KOPT-K1 (cell line): Measurements from ENCODE around the gene DSCAM.

ENCODE experiments used
- H3K27ac ChIP-seq: fragments of 200-600 bp; sonication (generic); 2 replicates; pipeline ENCODE4 v1.5.1; 2016; ENCODE audit warnings: antibody characterized with exemption, mild to moderate bottlenecking, low read depth, low read length; ENCODE audit not compliant: poor library complexity, severe bottlenecking
- H3K36me3 ChIP-seq: fragments of 200-600 bp; sonication (generic); 2 replicates; pipeline ENCODE4 v1.5.1; 2017; ENCODE audit warnings: antibody characterized with exemption, mild to moderate bottlenecking, low read length, moderate library complexity; ENCODE audit not compliant: insufficient read depth
- H3K9me3 ChIP-seq: fragments of 200-600 bp; sonication (generic); 2 replicates; pipeline ENCODE4 v1.5.1; 2017; ENCODE audit warnings: antibody characterized with exemption, low read length, mild to moderate bottlenecking; ENCODE audit not compliant: insufficient read depth, poor library complexity, severe bottlenecking

DSCAM gene

DNA sequence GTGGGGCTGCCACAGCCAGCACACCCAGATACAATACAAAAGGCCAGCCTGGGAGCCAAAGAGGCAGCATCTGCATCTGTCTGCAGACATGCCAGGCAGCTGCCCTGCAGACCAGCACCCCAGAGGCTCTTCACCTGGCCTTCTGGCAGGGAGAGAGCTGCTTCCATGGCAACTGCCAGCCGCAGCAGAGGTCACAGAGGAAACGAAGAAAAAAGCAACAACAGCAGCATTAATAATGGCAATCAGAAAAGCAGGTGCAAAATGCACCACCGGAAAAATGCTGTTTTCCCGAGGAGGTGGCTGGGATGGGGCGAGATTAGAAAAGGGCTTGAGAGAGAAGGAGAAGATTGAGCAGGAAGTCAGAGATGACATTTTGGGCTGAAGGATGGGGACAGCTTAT lies 670.2 kb downstream of the DSCAM start:
- Histone ChIP-seq H3K27ac (no peak overlapping the region), H3K36me3 (no peaks in the 10 kb centered on the region), H3K9me3 (no peaks in the 10 kb centered on the region)

DNA sequence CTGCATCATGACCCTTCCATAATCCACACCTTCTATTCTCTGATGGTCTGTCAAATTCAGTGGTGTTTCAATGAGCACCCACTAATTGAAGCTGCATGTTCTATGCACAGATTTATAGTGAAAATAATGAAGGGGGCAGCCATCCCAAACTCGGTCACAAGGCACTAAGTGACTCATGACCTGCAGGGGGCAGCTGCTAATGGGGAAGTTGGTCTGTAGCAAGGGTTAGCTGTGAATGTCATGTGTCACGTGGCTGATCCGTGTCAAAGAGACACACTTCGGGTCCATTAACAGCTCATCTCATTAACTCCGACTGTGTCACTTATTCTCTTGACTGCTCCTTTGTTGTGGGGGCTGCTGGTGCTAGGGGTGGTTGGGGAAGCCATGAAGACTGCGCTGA lies 673.1 kb downstream of the DSCAM start:
- Histone ChIP-seq H3K36me3 (no peaks in the 10 kb centered on the region), H3K9me3 (no peaks in the 10 kb centered on the region), H3K27ac (no peak overlapping the region)

DNA sequence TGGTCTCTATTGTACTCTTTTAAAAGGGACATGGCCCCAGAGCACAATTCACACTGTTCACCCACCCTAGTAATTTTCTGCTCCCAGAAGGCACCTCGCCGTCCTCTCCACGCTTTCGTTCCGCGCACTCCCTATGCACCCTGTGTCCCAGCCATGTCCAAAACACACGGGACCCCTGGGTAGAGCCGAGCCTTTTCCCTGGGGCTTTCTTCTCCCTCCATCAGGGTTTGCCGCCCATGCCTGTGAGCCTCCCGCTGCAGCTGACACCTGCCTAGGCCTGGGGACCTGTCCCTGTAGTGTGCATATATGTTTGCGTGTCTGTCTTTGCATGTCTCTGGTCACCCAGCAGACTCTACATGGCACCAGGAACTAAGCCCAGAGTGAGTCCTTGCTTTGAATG lies 677.0 kb downstream of the DSCAM start:
- Histone ChIP-seq H3K36me3 (no peaks in the 10 kb centered on the region), H3K9me3 (no peaks in the 10 kb centered on the region), H3K27ac (no peak overlapping the region)

DNA sequence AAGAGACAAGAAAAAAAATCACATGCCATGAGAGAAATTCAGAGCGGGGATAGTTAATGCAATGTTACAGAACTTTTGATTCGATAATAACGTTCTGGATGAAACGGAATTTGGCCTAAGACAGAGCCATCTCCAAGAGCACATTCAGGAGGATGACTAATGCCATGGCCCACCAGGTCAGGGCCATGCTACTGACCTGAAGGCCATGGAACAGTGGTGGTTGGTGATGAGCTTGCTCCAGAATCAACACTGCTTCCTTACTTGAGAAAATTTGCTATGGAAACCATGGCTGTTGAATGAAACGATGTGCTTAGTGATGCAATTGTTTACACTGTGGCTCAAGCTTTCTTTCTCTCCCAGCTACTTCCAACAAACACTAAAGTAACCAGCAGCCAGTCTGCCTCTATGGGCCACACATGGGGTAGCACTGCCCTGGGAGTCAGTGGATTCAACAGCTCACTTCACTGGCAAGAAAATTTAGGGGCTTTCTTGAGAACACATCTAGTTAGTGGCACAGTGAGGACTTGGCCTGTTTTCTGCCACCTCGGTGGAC lies 680.6 kb downstream of the DSCAM start:
- no peaks in the 10 kb centered on the region for H3K36me3 ChIP-seq
- H3K27ac ChIP-seq, result no peak overlapping the region
- H3K9me3 ChIP-seq, result no peaks in the 10 kb centered on the region

DNA sequence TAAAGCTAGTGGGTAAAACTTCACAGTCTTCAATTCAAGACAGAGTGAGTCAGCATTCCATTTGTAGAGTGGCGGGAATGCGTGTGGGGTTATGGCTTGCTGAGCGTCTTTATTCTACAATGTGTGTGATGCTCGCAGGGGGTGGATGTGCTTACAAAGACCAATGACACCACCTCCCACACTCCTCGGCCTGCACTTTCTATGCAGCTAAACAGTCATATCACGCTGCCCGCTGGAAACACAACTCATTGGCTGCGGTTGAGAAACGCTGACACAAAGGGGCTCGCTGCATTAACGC lies 681.2 kb downstream of the DSCAM start:
- H3K27ac ChIP-seq, result no peak overlapping the region
- H3K9me3 ChIP-seq, result no peaks in the 10 kb centered on the region
- H3K36me3 ChIP-seq, result no peaks in the 10 kb centered on the region

DNA sequence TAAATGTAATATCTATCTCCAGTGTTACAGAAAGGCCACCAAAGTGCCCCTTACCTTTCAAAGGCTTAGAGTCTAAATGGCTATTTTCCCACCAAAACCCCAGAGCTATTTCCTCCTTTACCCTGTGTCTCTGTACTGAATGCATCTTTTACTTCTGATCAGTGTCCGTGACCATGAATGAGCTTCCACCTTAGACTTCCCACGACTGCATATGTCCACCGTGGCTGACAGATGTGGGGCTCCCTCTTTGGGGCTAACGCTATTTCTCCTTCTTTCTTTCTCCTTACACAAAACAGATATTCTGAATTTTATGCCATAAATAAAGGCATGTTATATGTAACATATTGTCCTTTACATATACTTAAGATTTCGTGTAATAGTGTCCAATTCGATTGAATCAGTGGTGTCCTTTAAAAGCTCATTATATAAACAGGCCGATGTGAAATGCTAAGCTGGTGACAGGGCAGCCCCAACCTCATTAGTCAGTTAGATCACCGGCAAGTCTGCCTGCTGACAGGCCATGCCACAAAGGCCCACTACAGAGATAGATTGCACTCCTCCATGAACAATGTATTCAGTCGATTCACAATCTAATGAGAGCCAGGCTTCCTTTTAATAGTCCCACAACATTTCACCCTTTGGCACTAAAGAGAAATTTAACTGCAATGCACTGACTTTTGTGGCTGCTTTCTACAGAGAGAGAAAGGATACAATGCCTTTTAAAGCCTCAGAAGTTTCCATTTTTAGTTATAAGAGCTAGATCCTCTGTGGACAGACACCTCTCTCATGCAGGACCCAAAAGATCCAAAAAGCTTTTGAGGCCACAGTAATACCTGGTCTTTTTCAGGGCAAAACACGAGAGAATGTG lies 681.8 kb downstream of the DSCAM start:
- no peak overlapping the region for H3K27ac ChIP-seq
- no peaks in the 10 kb centered on the region for H3K36me3 ChIP-seq
- H3K9me3 ChIP-seq, result no peaks in the 10 kb centered on the region

DNA sequence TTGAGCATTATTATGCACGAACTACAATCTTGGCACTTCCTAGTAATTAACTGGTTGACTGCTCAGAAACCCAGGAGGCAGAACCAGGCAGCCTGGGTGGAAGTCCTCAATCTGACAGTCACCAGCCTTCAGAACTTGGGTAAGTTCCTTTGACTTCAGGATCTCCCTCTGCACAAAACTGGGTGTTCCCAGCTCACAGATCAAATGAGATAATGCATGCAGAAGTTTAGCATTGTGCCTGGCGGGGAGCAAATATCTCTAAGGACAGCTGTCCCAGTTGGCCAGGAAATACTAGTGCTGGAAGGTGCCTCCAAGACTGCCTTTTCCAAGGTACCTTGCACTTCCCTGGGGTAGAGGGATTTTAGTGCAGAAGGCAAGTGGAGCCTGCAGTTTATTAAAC lies 684.9 kb downstream of the DSCAM start:
- H3K9me3 ChIP-seq, result no peaks in the 10 kb centered on the region
- no peak overlapping the region for H3K27ac ChIP-seq
- no peaks in the 10 kb centered on the region for H3K36me3 ChIP-seq

DNA sequence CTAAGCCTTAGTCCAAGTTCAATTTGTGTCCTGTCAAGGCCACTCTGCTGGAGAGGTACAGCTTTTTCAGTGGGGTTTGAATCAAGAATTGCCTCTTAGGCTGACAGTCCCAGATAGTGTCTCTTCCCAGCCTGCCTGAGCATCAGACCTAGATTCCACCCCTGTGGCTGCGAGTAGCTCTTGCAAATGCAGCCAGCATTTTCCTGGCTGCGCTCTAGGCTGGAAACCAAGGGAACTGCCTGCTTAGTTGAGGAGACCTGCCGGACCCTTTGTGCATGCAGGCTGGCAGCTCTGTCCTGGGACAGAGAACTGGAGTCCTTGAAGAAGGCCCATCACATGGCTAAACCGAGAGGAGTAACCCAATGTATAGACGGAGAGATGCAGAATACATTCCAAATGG lies 686.0 kb downstream of the DSCAM start:
- Histone ChIP-seq H3K9me3 (no peaks in the 10 kb centered on the region), H3K27ac (no peak overlapping the region), H3K36me3 (no peaks in the 10 kb centered on the region)

DNA sequence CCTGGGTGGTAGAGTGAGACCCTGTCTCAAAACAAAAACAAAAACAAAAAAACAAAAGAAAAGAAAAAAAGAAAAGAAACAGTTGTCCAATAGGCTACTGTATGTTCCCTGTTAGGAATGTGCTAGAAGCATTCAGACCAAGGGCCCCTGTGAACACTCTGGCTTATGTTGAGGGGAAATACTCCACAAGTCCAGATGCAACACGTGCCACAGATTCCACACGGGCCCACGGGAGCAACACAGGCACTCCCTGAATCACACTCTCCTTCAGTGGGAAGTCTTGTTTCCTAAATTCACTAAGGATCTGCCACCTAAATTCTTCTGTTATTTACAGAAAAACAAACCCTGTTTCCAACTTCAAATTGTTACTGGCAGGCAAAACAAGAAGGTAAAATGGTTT lies 688.6 kb downstream of the DSCAM start:
- Histone ChIP-seq H3K9me3 (no peaks in the 10 kb centered on the region), H3K27ac (no peak overlapping the region), H3K36me3 (no peaks in the 10 kb centered on the region)

DNA sequence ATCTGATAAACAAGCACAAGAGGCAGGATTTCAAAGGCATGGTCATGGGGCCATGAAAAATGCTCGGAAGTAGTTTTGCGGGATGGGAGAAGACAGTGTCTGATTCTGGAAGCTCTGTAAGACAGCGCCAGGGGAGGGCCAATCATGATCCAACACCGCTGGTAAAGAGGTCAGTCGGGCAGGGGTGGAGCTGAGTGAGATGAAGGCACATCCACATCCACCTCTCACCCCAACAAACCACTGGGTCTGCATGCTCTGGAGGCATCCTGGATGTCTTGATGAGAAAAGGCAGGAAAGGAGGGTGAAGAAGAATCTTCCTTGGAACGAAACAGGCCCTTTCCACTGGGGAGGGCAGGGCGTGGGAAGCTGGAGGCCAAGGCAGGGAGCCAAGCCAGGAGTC lies 691.4 kb downstream of the DSCAM start:
- no peaks in the 10 kb centered on the region for H3K36me3 ChIP-seq
- H3K9me3 ChIP-seq, result no peaks in the 10 kb centered on the region
- H3K27ac ChIP-seq, result no peak overlapping the region

DNA sequence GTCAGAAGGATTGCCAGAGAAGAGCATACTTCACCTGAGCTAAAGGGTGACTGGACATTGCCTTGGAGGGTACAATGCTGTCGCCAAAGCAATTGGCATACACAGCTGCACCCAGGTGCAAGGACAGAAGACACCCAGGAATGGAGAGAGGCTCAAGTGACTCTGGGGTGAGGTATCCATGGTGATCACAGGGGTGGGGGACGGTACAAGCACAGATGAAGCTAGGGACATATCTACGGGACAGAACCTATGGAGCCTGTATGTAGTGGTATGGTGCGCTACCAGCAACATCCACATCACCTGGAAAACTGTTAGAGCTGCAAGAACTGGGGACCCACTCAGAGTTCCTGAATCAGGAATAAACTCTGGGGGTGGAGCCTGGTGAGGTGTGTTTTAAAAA lies 693.6 kb downstream of the DSCAM start:
- H3K36me3 ChIP-seq, result no peaks in the 10 kb centered on the region
- H3K9me3 ChIP-seq, result no peaks in the 10 kb centered on the region
- H3K27ac ChIP-seq, result no peak overlapping the region

DNA sequence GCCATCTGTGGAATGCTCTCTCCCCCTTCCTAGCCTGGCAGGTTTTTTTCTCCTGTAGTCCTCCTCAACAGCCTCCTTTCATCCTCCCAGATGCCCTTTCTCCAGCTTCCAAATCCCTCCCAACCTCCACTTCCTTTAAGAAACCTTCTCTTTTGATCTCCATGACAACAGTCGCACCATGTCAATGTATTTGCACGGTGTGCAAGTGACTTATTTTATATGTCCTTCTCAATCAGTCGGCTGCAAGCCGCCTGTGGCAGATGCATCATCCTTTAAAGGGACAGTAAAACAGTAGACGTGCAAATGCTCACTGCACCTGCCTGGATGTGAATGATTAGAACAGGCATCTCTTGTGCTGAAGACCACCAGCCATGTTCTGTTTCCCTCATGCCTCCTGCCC lies 694.5 kb downstream of the DSCAM start:
- Histone ChIP-seq H3K36me3 (no peaks in the 10 kb centered on the region), H3K27ac (no peak overlapping the region), H3K9me3 (no peaks in the 10 kb centered on the region)

DNA sequence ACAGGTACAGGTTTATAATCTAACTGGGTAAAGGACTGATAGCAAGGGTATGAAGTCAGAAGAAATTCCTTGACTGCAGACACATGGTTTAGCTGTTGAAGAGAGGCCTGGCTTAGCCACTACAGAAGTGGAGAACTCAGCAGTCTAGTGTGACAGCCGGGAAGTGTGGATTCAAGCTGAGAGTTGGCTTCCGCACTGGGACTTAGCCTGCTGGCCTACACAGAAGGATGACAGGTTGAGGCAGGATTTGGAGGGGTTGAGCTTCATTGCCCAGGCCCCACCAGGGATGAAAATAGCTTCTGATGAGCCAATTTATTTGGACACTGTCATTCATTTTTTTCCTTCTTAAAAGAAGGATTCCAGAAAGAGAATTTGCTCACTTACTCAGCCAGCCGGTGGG lies 695.3 kb downstream of the DSCAM start:
- Histone ChIP-seq H3K36me3 (no peaks in the 10 kb centered on the region), H3K27ac (no peak overlapping the region), H3K9me3 (no peaks in the 10 kb centered on the region)

DNA sequence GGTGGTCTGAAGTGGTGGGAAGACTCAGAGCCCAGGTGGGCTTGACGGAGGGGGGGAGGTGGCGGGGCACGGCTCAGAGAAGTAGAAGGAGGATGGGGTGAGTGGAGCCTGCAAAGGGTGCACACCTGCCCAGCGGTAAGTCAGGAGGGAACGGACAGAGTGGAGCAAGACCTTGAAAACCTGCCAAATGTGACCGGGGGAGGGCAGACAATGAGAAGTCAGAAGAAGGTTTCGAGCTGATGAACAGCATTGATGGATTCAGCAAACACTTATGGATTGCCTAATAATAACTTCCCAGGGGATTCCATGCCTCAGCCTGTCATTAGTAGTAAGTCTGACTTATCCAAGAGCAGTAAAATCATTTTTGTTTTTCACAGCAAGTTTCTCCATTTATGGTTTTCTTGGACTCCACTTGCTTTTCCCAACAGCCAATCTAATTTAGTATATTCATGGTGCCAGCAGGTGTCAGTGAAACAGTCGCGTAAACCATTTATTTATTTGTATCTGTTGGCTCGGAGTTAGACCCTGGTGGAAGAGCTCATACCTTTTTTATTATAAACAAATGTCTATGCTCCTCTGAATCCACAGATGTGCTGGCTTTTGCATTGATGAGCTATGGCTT lies 700.6 kb downstream of the DSCAM start:
- H3K36me3 ChIP-seq, result no peaks in the 10 kb centered on the region
- no peak overlapping the region for H3K27ac ChIP-seq
- no peaks in the 10 kb centered on the region for H3K9me3 ChIP-seq

DNA sequence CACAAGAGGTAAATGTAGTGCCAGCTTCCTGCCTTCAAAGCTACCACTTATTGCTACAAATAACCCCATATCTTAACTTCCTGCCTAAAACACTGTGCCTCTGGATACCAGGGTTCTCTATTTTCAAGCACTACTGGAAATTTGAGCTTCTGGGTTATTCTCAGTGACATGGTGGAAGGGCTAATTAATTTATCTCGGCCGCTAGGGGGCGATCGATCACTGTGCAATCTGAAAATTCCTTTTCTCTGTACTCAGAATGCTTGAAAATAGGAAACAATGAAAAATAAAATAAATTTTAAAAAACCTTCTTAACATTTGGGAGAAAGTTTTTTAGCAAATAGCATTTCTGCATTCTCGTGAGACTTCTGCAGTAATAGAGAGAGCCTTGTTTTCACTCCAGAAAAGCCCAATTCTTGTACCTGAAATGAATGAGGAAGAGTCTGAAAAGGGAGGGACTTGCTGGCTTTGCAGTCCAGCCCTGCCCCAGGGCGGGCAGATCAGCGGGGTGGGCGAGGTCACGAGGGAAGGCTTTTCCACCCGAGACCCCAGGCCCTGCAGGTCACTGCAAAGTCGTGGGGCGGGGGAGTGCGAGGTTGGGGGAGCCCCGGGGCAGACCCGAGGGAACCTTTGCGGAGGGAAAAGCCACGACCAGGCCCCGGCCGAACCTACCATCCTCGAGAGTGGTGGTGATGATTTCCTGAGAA lies 703.0 kb downstream of the DSCAM start:
- H3K9me3 ChIP-seq, result no peaks in the 10 kb centered on the region
- no peak overlapping the region for H3K27ac ChIP-seq
- H3K36me3 ChIP-seq, result no peaks in the 10 kb centered on the region
